T1000 (cell line): ENCODE results near the gene LEMD3.
"Not testable (repeated sequence)": the region's sequence is repeated elsewhere in the genome, so short reads cannot be mapped to it uniquely, and the experiment has no call there.

Source experiments
- DNase-seq: peaks from one replicate; lab custom pipeline; 2025; ENCODE audit warnings: mixed read lengths; lab: John Stamatoyannopoulos, UW

LEMD3 gene

DNA sequence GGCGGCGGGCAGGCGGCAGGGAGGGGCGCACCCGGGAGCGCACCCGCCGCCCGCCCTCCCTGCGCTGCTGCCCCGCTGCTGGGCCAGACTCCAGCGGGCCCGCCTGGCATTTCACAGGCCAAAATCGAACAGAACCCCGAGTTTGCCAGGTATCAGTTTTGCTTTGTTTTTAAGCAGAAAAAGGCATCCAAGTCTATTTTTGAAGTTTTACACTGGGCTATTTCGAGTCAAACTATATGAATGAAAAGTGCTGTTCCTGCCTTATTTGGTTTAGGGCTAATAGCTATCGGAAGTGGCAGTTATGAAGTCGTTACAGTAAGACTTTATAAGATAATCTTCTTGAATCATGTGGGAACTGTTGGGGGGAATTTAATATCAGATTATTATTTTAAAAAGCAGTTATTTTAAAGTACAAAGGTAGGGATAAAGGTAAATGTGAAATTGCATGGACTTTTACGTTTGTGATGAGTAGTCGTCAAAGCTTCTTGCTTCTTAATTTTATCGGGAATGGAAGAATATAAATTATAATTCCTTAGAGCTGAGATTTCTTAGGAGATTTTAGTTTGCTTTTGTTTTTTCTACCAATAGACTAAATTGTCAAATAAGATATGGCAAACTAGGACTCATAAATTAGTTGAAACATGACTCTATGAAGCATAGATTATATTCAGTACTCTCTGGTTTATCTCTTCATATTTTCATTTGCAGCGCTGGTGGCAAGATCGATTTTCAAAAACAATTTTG is 110.2 kb downstream of the LEMD3 start:
- no peak for DNase-seq

DNA sequence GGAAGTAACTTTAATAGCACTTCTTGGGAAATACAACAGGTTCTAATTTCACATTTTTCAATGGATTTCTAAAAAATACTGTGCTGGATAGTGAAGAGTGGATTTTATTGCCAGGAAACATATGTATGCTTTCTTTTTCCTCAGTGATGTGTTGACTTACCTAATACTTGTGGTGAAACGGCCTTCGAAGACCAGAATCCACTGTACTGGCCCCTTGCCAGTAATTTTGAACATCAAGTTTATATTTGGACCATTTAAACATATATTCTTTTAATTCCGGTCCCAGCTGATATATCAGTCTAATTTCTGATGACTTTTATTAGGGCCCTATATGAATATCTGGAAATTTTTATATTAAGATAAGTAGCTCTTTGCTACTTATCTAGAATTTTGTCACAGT is 110.9 kb downstream of the LEMD3 start:
- DNase-seq, result no peak

DNA sequence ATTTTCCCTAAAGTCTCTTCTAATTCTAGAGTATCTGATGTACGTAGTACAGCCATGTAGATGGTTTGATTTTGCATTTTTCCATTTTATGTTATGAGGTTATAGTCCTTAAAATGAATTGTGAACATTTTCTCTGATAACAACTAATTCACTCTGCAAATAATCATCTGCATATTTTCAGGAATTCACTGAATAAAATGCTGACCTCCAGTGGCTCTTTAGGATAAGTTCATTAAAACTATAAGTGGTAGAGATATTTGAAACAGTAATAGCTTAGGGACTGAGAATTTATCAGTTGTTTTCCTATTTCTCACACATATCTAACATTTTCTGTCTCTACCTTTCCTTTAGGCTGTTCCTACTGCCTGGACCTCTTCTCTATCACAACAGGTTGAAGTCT is 113.5 kb downstream of the LEMD3 start:
- no peak for DNase-seq

DNA sequence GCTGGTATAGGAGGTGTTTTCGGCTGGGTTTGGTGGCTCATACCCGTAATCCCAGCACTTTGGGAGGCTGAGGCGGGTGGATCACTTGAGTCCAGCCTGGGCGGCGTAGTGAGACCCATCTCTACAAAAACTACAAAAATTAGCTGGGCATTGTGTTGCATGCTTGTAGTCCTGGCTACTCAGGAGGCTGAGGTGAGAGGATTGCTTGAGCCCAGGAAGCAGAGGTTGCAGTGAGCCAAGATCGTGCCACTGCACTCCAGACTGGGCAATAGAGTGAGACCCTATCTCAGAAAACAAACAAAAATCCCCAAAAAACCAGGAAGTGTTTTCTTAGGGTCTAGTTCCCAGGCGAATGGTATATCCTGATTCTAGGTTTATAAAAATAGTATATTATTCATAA is 116.1 kb downstream of the LEMD3 start:
- DNase-seq, result not testable (repeated sequence)

DNA sequence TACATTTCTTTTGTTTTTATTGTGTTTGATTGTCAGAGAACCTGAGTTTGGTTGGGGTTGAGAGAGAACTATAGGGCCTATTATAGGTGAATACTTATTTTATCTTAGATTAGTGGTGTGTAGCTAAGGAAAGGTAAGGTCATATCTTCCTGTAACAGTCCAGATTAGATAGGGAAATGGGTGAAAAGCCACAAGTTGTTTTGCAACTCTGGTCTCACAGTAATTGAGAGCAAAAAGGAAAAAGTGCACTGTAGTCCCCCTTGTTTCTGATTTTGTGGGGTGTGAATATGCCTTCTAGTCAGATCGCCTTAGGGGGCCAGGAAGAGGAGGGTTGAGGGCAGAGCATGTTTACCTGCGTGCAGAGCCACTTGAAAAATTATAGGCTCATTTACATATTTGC is 118.0 kb downstream of the LEMD3 start:
- DNase-seq, result no peak

DNA sequence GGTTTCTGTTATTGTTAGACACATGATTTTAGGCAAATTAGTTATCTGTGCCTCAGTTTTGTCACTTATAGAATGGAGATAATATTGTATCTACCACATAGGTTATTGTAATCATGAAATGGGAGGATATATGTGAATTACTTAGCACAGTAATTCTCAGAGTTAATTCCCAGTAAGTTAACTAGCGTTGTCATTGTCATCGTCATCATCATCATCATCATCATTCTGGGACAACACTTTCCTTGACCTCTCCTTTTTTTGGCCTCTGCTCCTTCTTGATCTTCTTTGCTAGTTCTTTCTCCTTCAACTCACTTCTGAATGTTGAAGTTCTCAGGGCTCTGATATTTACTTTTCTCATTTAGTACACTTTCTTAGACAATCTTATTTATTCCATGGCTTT is 122.9 kb downstream of the LEMD3 start:
- DNase-seq, result no peak

DNA sequence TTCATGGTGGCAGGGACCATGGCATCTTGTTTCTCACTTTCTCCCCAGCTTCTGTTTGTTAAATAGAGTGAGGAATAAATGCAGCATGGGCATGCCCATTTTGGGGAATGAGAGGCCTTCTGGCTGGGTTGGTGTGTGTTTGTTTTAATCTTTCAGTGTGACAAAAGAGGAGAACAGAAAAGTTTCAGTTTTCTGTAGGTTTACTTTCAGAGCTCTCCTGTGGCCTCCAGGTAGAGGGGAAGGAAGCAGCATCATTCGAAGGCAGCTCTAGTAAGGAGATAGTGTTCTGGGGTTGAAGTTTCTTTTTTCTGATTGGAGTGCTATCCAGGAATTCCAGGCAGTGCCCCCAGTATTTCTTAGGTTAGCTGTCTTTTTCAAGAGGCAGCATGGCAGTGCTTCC is 124.4 kb downstream of the LEMD3 start:
- no peak for DNase-seq

DNA sequence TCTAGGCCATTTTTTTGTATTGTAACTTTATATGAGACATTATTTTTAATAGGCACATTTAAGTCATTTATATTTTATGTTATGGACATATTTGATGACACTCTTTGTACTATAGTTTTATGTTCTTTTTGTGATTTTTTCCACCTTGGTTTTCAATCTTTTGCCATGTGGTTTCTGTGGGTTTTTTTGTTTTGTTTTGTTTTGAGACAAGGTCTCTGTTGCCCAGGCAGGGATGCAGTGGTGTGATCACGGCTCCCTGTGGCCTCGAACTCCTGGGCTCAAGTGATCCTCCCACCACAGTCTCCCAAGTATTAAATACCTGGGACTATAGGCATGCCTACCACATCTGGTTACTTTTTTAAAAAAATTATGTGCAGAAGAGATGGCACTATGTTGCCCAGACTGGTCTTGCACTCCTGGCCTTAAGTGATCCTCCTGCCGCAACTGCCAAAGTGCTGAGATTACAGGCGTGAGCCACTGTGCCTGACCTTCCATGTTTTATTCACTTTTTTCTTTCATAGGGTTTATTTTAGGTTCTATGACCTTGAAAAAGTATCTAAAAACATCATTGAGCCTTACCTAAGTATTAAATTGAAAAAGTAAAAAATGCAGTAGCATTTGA is 125.4 kb downstream of the LEMD3 start:
- no peak for DNase-seq

DNA sequence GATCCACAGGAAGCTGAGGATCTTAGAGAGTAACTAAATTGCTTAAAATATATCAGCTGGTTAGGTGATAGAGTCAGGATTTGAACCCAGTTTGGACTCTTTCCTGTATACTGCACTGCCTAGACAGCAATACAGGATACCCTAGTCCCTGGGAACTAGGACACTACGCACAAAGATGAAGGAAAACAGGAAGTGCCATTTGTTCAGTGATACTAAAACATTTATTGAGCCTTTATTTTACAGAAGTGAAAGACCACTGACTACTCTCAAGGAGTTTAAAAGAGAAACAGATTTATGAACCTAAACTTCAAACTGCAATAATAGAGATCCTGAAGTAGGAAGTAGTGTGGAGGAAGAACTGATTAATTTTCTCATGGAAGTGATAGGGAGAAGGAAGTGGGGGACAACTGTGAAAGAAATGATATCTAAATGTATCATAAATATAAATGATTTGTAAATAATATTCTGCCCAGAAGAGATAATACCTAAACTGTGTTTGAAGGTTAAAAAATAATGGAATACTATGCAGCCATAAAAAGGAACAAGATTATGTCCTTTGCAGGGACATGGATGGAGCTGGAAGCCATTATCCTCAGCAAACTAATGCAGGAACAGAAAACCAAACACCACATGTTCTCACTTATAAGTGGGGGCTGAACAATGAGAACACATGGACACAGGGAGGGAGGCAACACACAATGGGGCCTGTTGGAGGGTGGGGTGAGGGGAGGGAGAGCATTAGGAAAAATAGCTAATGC is 127.3 kb downstream of the LEMD3 start:
- DNase-seq, result no peak
